Measurements from ENCODE around the gene ADAMTS14.

- TF ChIP-seq POLR2A (IDR thresholded peaks at IDR 0.05; ENCODE audit: low read depth, low read length), result no peak
- no peak for TF ChIP-seq POU2F2 (IDR thresholded peaks at IDR 0.05; ENCODE audit: low read depth, low read length)
- no peak for TF ChIP-seq POLR2AphosphoS5 (IDR thresholded peaks at IDR 0.05; ENCODE audit: low read depth, low read length)
Observed at GRCh38 chr10:70723771-70724170, 51.5 kb downstream of the ADAMTS14 start.

Measured in GM12891 (cell line).